AG09309 (cell line): ENCODE data around the gene ATP10A.

Experiments
- DNase-seq: peaks from one replicate; pipeline ENCODE4 v3.0.0-alpha.2; 2010; ENCODE audit warnings: low read depth
- H3K4me3 ChIP-seq: 2 replicates; pipeline ENCODE4 v1.5.1; 2011; ENCODE audit warnings: mild to moderate bottlenecking, low read depth, low read length, moderate library complexity; ENCODE audit not compliant: control insufficient read depth
- CTCF ChIP-seq: IDR thresholded peaks from 2 replicates; pipeline ENCODE4 v1.5.1; 2011; ENCODE audit warnings: mild to moderate bottlenecking, low read depth, low read length, inconsistent platforms; ENCODE audit not compliant: insufficient read depth, control insufficient read depth; ENCODE audit errors: missing control alignments

ATP10A gene

GRCh38 chr15:25728816-25729215 is 134.3 kb downstream of the ATP10A start:
- no peak for TF ChIP-seq CTCF
- H3K4me3 ChIP-seq: no peak overlapping the region
- no peak for DNase-seq

- DNase-seq: no peak
- TF ChIP-seq CTCF: no peak
- H3K4me3 ChIP-seq: no peak overlapping the region
Observed at GRCh38 chr15:25727867-25728600, 135.1 kb downstream of the ATP10A start.

DNA sequence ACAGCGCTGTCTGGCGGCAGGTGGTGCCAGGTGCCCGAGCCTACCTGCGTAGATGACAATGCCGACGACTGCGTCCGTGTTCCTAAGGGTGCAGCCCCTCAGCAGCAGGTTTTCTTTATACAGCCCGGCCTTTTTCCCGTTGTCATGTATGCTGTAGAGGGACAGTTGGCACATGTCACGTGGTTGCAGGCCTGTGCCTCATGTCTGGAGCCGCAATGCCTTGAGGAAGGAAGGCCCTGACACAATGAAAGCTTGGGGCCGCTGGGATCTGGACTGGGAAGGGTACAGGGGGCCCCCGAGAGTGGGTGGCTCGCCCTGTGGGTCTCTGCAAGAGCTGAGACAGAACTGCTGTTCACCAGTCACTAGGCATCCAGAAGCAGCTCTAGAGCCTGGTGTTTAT is 136.0 kb downstream of the ATP10A start:
- no peak overlapping the region for H3K4me3 ChIP-seq
- DNase-seq: no peak
- no peak for TF ChIP-seq CTCF

GRCh38 chr15:25725758-25726157 is 137.4 kb downstream of the ATP10A start:
- no peak for DNase-seq
- no peak overlapping the region for H3K4me3 ChIP-seq
- no peak for TF ChIP-seq CTCF

DNA sequence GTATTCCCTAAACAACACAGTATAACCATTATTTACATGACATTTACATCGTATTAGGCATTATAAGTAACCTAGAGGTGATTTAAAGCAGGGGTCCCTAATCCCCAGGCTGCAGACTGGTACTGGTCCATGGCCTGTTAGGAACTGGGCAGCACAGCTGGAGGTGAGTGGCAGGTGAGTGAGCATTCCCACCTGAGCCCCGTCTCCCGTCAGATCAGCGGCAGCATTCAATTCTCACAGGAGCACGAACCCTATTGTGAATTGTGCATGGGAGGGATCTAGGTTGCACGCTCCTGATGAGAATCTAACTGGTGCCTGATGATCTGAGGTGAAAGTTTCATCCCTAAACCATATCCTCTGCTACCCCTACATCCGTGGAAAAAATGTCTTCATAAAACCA is 138.2 kb downstream of the ATP10A start:
- no peak overlapping the region for H3K4me3 ChIP-seq
- no peak for TF ChIP-seq CTCF
- DNase-seq: no peak

DNA sequence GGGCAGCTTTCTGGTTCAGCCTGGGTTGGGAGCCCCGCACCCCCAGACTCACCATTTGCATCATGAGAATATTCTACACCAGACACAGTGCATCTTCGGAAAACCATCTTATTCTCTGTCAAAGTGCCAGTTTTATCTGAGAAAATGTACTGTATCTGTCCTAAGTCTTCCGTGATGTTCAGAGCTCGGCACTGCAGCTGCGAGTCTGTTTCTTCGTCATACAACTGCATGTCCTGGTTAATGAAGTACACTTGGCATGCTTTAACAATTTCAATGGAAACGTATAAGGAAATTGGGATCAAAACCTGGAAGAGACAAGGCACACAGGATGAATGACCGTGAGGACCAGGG is 141.5 kb downstream of the ATP10A start:
- no peak for TF ChIP-seq CTCF
- DNase-seq: no peak
- H3K4me3 ChIP-seq: no peak overlapping the region
